BJ (cell line): ENCODE measurements around the gene FBXO11. TPM values are rescaled to one million over a fixed set of nuclear protein-coding genes. Genes with fewer than 3 reads are reported as not detected.

Source experiments
- CTCF ChIA-PET: fragments of 350-600 bp; formaldehyde crosslinking; extraction: SDS; loops from one replicate; lab custom pipeline; 2021; ENCODE audit warnings: antibody characterized with exemption, inconsistent platforms; lab: Yijun Ruan, JAX
- POLR2A ChIA-PET: fragments of 300-600 bp; sonication (Branson Sonifier 250); formaldehyde crosslinking; extraction: SDS; loops from one replicate; lab custom pipeline; 2021; ENCODE audit warnings: antibody characterized with exemption; lab: Charles Lee
- DNase-seq: peaks from one replicate; pipeline ENCODE4 v3.0.0-alpha.2; 2011; ENCODE audit warnings: low read depth
- H3K27me3 ChIP-seq: 2 replicates; pipeline ENCODE4 v1.6.0; 2011; ENCODE audit warnings: low read length; ENCODE audit not compliant: control insufficient read depth, insufficient read depth
- H3K36me3 ChIP-seq: 2 replicates; pipeline ENCODE4 v1.5.1; 2011; ENCODE audit warnings: low read length; ENCODE audit not compliant: control insufficient read depth, insufficient read depth
- H3K4me3 ChIP-seq: 2 replicates; pipeline ENCODE4 v1.5.1; 2011; ENCODE audit warnings: low read depth, mild to moderate bottlenecking, control low read depth, low read length
- polyA minus RNA-seq: library from RNA; depleted of rRNA, polyadenylated mRNA; stranded (reverse); fragments of >200 nt; gene quantifications from 2 replicates; pipeline ENCODE4 v1.2.3, GENCODE V29; 2011; rRNA and poly(A)+ RNA removed
- polyA plus RNA-seq: library from polyadenylated mRNA; depleted of rRNA; stranded (reverse); fragments of >200 nt; gene quantifications from 2 replicates; pipeline ENCODE4 v1.2.3, GENCODE V29; 2011; rRNA removed
- TF ChIP-seq, protein P1 (sequence below): IDR thresholded peaks from 2 replicates; pipeline ENCODE4 v1.5.1; 2011; ENCODE audit warnings: low read depth, mild to moderate bottlenecking, control low read depth, inconsistent platforms, low read length, moderate library complexity; ENCODE audit not compliant: insufficient read depth

Gene FBXO11
- 21.5 and 37.9 TPM in 2 replicates for polyA plus RNA-seq
- 40.0 and 56.0 TPM in 2 replicates for polyA minus RNA-seq

DNA sequence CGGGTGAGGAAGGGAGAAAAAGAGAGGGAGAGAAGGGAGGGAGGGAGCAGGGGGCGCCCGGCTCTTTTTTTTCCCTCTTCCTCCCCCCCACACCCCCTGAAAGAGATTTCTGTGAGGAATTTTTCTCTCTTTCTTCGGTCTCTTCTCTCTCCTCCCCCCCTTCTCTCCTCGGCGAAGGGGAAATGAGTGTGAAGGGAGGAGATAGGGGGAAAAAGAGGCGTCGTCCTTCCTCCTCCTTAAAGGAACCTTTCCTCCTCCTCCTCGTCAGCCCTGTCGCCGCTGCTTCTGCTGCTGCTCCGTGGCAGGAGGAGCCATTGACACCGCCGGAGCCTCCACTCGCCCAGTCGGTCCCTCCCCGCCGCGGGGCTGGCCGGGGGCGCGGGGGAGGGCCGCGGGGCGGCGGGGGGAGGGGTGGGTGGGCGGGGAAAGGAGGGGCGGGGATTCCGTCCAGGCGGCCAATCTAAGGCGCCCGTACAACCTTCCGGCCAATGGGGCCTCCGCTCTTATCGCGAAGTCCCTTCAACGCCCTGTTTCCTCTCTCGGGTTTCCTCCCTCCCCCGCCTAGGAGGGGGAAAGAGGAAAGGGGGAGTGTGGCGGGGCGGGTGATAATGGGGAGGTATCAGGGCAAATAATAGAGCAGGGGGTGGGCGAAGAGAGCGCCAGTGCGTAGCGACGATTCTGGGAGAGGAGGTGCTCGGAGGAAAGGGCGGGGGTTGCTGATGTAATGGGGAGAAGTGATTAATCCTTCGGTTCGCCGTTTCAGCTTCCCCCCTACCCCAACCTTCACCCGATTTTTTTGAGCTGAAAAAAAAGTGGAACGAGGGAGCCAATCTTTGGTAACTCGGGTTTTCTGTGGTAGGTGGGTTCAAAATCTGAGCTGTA lies at the start of gene FBXO11:
Gene FBXO11, minus strand, starts transcription at position 342 of the 882 bp plus-strand sequence. CDS start 778 bp downstream, outside the sequence.
- TF ChIP-seq, protein P1, sequence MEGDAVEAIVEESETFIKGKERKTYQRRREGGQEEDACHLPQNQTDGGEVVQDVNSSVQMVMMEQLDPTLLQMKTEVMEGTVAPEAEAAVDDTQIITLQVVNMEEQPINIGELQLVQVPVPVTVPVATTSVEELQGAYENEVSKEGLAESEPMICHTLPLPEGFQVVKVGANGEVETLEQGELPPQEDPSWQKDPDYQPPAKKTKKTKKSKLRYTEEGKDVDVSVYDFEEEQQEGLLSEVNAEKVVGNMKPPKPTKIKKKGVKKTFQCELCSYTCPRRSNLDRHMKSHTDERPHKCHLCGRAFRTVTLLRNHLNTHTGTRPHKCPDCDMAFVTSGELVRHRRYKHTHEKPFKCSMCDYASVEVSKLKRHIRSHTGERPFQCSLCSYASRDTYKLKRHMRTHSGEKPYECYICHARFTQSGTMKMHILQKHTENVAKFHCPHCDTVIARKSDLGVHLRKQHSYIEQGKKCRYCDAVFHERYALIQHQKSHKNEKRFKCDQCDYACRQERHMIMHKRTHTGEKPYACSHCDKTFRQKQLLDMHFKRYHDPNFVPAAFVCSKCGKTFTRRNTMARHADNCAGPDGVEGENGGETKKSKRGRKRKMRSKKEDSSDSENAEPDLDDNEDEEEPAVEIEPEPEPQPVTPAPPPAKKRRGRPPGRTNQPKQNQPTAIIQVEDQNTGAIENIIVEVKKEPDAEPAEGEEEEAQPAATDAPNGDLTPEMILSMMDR: no peak; the same call in 1 of the 2 replicates
- DNase-seq: peak; percentile 91
- no peaks in the 10 kb centered on the region for H3K27me3 ChIP-seq
- H3K4me3 ChIP-seq: peak within 1 kb of the TSS; percentile 95
- H3K36me3 ChIP-seq: no peaks in the 10 kb centered on the region
- ChIA-PET CTCF (interaction anchor here (0.7 to 1.9 kb wide), 3 partner anchors 10 to 514 kb away, joined by 3 to 8 read pairs (median 3); no protein-coding TSS in a partner anchor), POLR2A (interaction anchor here (0.6 to 1.1 kb wide), 4 partner anchors 35 to 542 kb away, joined by 3 to 8 read pairs (median 5); partner anchors contain the start of gene MSH6)

DNA sequence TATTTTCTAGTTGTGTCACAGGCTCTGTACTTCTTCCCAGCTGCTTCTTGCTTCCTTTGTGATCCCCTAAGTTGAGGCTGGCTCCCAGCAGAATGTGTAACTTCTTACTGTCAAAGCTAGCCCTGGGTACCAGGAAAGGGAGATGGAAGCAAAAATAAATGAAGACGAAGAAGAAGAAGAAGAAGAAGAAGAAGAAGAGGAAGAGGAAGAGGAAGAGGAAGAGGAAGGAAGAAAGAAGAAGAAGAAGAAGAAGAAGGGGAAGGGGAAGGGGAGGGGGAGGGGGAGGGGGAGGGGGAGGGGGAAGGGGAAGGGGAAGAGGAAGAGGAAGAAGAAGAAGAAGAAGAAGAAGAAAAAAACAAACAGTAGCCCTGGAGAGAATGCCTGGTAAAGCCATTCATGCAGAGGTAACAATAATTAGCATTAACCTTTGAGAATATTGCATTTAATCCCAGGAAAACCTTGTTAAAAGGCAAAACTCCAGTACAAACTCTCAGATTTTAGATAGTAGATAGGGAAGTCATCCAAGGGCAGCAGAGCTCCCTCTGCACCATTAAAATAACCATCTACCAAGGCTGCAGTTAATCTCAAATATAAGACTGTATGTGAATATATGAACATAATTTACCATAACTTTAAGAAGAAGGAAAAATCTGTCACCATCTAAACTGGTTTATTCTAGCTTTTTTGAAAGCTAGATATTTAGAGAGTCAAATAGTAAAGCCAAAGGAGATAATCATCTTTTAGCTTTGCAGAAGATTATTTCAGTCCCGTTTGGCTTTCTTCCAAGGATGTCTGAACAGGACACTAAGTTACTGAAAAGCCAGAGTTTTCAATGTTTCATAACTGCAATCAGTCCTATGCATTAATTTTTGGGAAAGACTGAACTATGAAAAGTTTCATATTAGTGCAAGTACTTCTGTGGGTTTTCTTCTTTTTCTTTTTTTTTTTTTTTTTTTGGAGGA lies 44.3 kb upstream of the FBXO11 start:
- ChIA-PET CTCF (no interaction called here), POLR2A (no interaction called here)
- TF ChIP-seq, protein P1: no peak
- Histone ChIP-seq H3K4me3 (no peak overlapping the region), H3K27me3 (no peaks in the 10 kb centered on the region), H3K36me3 (no peaks in the 10 kb centered on the region)
- no peak for DNase-seq

DNA sequence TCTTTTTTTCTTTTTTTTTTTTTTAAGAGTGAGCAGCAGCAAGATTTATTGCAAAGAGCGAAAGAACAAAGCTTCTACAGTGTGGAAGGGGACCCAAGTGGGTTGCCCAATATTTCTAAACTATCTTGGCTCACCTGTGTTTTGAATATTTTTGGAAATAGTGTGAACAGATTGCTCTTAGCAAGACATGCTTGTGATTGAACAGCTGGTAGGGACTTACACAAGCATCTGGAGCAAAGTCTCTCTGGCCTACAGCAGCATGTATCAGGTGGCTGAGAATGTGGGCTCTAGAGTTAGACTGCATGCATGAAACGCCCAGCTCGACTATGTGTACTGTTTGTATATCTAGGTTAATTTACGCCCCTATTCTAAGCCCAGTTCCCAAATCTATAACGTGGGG lies 40.3 kb upstream of the FBXO11 start:
- Histone ChIP-seq H3K4me3 (no peak overlapping the region), H3K36me3 (no peaks in the 10 kb centered on the region), H3K27me3 (no peaks in the 10 kb centered on the region)
- CTCF ChIA-PET: no interaction called here
- POLR2A ChIA-PET: no interaction called here
- TF ChIP-seq, protein P1: no peak
- DNase-seq: no peak

DNA sequence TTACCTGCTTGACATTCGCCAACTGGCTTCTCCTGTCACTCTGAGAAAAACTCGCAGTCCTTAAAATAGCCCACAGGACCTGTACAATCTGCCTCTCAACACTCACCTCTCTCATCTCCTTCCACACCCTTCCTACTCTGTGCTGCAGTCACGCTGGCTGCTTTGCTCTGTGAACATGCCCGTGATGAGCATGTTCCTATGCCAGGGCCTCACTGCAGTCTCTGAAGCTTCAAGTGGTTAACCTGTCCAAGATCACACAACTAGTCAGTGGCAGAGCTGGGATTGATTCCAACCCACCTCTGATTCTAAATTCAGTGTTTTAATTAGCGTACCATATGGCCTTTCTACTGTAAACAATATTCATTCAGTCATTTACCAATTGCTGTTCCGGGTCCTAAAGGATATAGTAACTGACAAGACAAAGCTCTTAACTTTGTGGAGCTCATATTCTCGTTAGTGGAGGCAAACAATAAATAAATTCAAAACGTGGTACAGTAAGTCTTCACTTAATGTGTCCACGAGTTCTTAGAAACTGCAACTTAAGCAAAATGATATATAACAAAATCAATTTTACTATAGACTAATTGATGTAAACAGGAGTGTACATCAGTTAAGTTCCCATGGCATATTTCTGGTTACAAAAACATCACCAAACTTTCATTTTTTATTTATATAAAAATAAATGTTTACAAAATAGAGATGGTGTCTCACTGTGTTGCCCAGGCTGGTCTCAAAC lies 38.9 kb upstream of the FBXO11 start:
- Histone ChIP-seq H3K36me3 (no peaks in the 10 kb centered on the region), H3K4me3 (no peak overlapping the region), H3K27me3 (no peaks in the 10 kb centered on the region)
- TF ChIP-seq, protein P1: no peak
- ChIA-PET POLR2A (no interaction called here), CTCF (interaction anchor here (0.8 kb wide), 1 partner anchor 493 kb away, joined by 3 read pairs; no protein-coding TSS in a partner anchor)
- no peak for DNase-seq
